CD14-positive monocyte (primary cell): ENCODE data around the gene POLR3A. TPM values are rescaled to one million over a fixed set of nuclear protein-coding genes. Genes with fewer than 3 reads are reported as not detected.

Experiments used
- DNase-seq, 3 donors: peaks; one replicate each; pipeline ENCODE4 v3.0.0-alpha.2; 2011 to 2022
- H2AFZ ChIP-seq: 2 replicates; pipeline ENCODE4 v1.6.0; 2012; ENCODE audit warnings: mild to moderate bottlenecking, low read depth, low read length, inconsistent platforms; ENCODE audit not compliant: insufficient read depth, poor library complexity, severe bottlenecking
- H3K27ac ChIP-seq, 2 donors: 1 replicate in 1 of 2; 2 replicates in 1 of 2; pipeline ENCODE4 v1.5.1; 2012 to 2013; ENCODE audit warnings: low read length in 2 of 2, control low read depth in 1 of 2, inconsistent platforms in 1 of 2, low read depth in 1 of 2, mild to moderate bottlenecking in 1 of 2
- H3K27me3 ChIP-seq, 2 donors: one replicate each; pipeline versions ENCODE4 v1.6.0 to v1.6.1; 2011 to 2013; ENCODE audit warnings: low read length in 2 of 2; ENCODE audit not compliant: control insufficient read depth in 2 of 2, insufficient read depth in 2 of 2
- H3K36me3 ChIP-seq, 2 donors: replicated peaks in 1 of 2; 1 replicate in 1 of 2; 2 replicates in 1 of 2; pipeline versions ENCODE4 v1.5.1 to v1.6.1; 2012 to 2013; ENCODE audit warnings: low read length in 2 of 2, control low read depth in 1 of 2, inconsistent platforms in 1 of 2, mild to moderate bottlenecking in 1 of 2; ENCODE audit not compliant: insufficient read depth in 2 of 2, control insufficient read depth in 1 of 2
- H3K4me1 ChIP-seq, 2 donors: 1 replicate in 1 of 2; 2 replicates in 1 of 2; pipeline versions ENCODE4 v1.5.1 to v1.6.1; 2012 to 2013; ENCODE audit warnings: low read length in 2 of 2, control low read depth in 1 of 2, inconsistent platforms in 1 of 2, mild to moderate bottlenecking in 1 of 2, moderate library complexity in 1 of 2; ENCODE audit not compliant: insufficient read depth in 2 of 2, control insufficient read depth in 1 of 2
- H3K4me2 ChIP-seq: replicated peaks from 2 replicates; pipeline ENCODE3; 2012; ENCODE audit warnings: low read length, moderate library complexity, mild to moderate bottlenecking; ENCODE audit not compliant: poor library complexity, severe bottlenecking; ENCODE audit errors: extremely low read depth
- H3K4me3 ChIP-seq, 3 experiments: fragments of 200-600 bp in 1 of 3; sonication (generic) in 1 of 3; replicated peaks in 1 of 3; 1 replicate in 2 of 3; 2 replicates in 1 of 3; pipeline ENCODE4 v1.5.1; 2011 to 2013; ENCODE audit warnings: low read length in 3 of 3, mild to moderate bottlenecking in 3 of 3, control low read depth in 2 of 3, low read depth in 2 of 3, inconsistent platforms in 1 of 3, moderate library complexity in 1 of 3
- H3K79me2 ChIP-seq: 2 replicates; pipeline ENCODE4 v1.6.0; 2012; ENCODE audit warnings: mild to moderate bottlenecking, control low read depth, inconsistent platforms, low read length, moderate library complexity; ENCODE audit not compliant: insufficient read depth
- H3K9ac ChIP-seq: 2 replicates; pipeline ENCODE4 v1.6.0; 2017; ENCODE audit warnings: low read length, mild to moderate bottlenecking; ENCODE audit not compliant: insufficient read depth, poor library complexity, severe bottlenecking
- H3K9me3 ChIP-seq, 2 donors: replicated peaks in 1 of 2; 1 replicate in 1 of 2; 2 replicates in 1 of 2; pipeline versions ENCODE4 v1.5.1 to v1.6.1; 2012 to 2013; ENCODE audit warnings: low read length in 2 of 2, control low read depth in 1 of 2; ENCODE audit not compliant: control insufficient read depth in 1 of 2, insufficient read depth in 1 of 2
- H4K20me1 ChIP-seq: 2 replicates; pipeline ENCODE4 v1.6.0; 2012; ENCODE audit warnings: mild to moderate bottlenecking, low read length, control low read depth, moderate library complexity; ENCODE audit not compliant: insufficient read depth
- H3K27ac Mint-ChIP-seq, 7 donors: one replicate each; pipeline ENCODE4 v1.8.0; 2020; ENCODE audit warnings: mild to moderate bottlenecking in 7 of 7, mixed read lengths in 7 of 7, moderate library complexity in 6 of 7, inconsistent platforms in 2 of 7
- H3K27me3 Mint-ChIP-seq, 3 donors: one replicate each; pipeline ENCODE4 v1.8.0; 2021 to 2022; ENCODE audit warnings: low read depth in 3 of 3, mild to moderate bottlenecking in 3 of 3, mixed read lengths in 3 of 3, moderate library complexity in 3 of 3, inconsistent platforms in 1 of 3
- H3K36me3 Mint-ChIP-seq, 2 donors: one replicate each; pipeline ENCODE4 v1.8.0; 2020; ENCODE audit warnings: mixed read lengths in 2 of 2, inconsistent platforms in 1 of 2, mild to moderate bottlenecking in 1 of 2
- H3K4me1 Mint-ChIP-seq: one replicate; pipeline ENCODE4 v1.8.0; 2020; ENCODE audit warnings: mild to moderate bottlenecking, mixed read lengths
- H3K4me3 Mint-ChIP-seq, 2 donors: one replicate each; pipeline ENCODE4 v1.8.0; 2020; ENCODE audit warnings: mild to moderate bottlenecking in 2 of 2, mixed read lengths in 2 of 2, moderate library complexity in 1 of 2
- H3K9me3 Mint-ChIP-seq, 7 donors: one replicate each; pipeline ENCODE4 v1.8.0; 2020 to 2022; ENCODE audit warnings: mixed read lengths in 7 of 7, mild to moderate bottlenecking in 6 of 7, moderate library complexity in 6 of 7, inconsistent platforms in 2 of 7
- WGBS: methylation state at CpG from one replicate; pipeline ENCODE4 v1.1.5; 2013; ENCODE audit warnings: missing lambda C conversion rate; ENCODE audit not compliant: insufficient coverage; 5-methylcytosine and 5-hydroxymethylcytosine counted together
- intact Hi-C, 2 donors: fragments of 100-400 bp; cut with micrococcal nuclease; formaldehyde crosslinking; loops; one replicate each; pipeline versions ENCODE4 v1.15.0 to v1.15.1; 2023
- polyA plus RNA-seq, 3 donors: library from polyadenylated mRNA; depleted of rRNA in 1 of 3; unstranded in 2 of 3; stranded (reverse) in 1 of 3; fragments of 300-500 nt in 2 of 3; fragments of >200 nt in 1 of 3; fragmentation: Illumina TruSeq in 2 of 3; gene quantifications; 1 replicate in 2 of 3; 2 replicates in 1 of 3; pipeline ENCODE4 v1.2.3, GENCODE V29; 2012 to 2021
- TF ChIP-seq, protein P1 (sequence below): fragments of 200-600 bp; IDR thresholded peaks from one replicate; pipeline ENCODE4 v1.8.0; 2022; ENCODE audit warnings: antibody characterized with exemption, mild to moderate bottlenecking

The POLR3A gene
- polyA plus RNA-seq, 3 donors = 2.7 to 5.2 (median 4.7) TPM

DNA sequence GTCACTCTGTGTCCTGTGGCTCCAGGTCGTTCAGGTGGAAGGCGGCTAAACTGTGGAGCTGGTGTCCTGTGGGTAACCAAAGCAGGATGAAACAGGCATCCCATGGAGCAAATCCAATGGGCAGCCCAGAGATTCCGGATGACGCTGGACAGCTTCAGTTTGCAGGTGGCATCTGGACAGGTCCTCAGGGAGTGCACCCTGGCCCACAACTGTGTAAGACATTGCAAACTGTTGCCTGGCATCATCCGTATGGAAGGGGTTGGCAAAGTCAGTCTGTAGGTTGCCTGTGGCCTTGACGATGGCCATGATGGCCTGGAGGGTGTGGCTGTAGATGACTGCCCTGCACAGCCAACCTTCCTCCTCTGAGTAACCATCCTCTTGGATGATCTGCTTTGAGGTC lies 39.8 kb upstream of the POLR3A start:
- no peak overlapping the region for H3K27ac ChIP-seq
- Mint-ChIP-seq H3K4me1 (no peaks in the 10 kb centered on the region), H3K4me3 (no peak overlapping the region), H3K27me3 (peaks cover 0 to 2% (median 0%) of the 10 kb centered on the region in 3 donors), H3K9me3 (no peaks in the 10 kb centered on the region), H3K36me3 (no peaks in the 10 kb centered on the region), H3K27ac (no peak overlapping the region)
- no peak overlapping the region for H3K4me2 ChIP-seq
- no peaks in the 10 kb centered on the region for H3K4me1 ChIP-seq
- no peaks in the 10 kb centered on the region for H3K9me3 ChIP-seq
- no peak overlapping the region for H3K4me3 ChIP-seq
- no peak for DNase-seq
- no peaks in the 10 kb centered on the region for H4K20me1 ChIP-seq
- WGBS = 93% methylated on average over 4 of the region's 6 CpGs
- intact Hi-C loops = no loop called here
- H3K9ac ChIP-seq = no peak overlapping the region
- TF ChIP-seq, protein P1, sequence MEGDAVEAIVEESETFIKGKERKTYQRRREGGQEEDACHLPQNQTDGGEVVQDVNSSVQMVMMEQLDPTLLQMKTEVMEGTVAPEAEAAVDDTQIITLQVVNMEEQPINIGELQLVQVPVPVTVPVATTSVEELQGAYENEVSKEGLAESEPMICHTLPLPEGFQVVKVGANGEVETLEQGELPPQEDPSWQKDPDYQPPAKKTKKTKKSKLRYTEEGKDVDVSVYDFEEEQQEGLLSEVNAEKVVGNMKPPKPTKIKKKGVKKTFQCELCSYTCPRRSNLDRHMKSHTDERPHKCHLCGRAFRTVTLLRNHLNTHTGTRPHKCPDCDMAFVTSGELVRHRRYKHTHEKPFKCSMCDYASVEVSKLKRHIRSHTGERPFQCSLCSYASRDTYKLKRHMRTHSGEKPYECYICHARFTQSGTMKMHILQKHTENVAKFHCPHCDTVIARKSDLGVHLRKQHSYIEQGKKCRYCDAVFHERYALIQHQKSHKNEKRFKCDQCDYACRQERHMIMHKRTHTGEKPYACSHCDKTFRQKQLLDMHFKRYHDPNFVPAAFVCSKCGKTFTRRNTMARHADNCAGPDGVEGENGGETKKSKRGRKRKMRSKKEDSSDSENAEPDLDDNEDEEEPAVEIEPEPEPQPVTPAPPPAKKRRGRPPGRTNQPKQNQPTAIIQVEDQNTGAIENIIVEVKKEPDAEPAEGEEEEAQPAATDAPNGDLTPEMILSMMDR = no peak
- no peaks in the 10 kb centered on the region for H3K79me2 ChIP-seq
- H3K36me3 ChIP-seq = no peaks in the 10 kb centered on the region
- H3K27me3 ChIP-seq = no peaks in the 10 kb centered on the region
- H2AFZ ChIP-seq = no peak overlapping the region

DNA sequence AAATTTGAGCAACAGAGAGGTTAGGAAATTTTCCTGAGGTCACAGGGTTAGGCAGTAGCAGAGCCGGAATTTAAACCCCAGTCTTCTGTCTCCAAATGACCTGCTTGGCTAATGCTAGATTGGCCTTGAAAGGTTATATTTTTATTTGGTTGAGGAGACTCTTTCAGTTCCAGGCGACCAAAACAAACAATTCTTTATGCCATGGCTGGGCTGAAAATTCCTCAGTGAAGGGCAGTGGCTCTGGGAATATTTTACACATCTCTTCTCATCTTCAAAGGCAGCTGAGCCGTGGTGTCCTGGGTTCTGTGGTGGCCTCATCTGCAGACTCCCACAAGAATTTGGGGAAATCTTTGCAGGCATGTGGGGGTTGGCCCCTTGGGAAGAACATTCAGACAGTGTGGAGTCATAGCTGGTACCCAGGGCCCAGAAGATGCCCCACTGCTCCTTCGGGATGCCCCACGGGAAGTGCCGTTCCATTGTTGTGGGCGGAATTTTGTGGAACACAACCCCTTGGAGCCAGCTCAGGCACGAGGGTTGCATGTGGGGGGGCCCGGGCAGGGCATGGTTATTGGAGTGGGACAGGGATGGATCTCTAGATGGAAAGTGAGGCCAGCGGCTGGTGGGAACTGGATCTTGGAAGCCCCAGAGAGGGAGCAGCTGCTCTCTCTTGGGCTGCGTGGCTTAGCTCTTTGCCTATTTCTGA lies 37.6 kb upstream of the POLR3A start:
- Histone ChIP-seq H2AFZ (no peak overlapping the region), H3K9me3 (no peaks in the 10 kb centered on the region), H3K9ac (no peak overlapping the region), H3K79me2 (no peaks in the 10 kb centered on the region), H3K4me2 (no peak overlapping the region), H3K27me3 (no peaks in the 10 kb centered on the region), H3K4me1 (no peaks in the 10 kb centered on the region), H3K36me3 (no peaks in the 10 kb centered on the region), H3K27ac (no peak overlapping the region), H3K4me3 (no peak overlapping the region), H4K20me1 (no peaks in the 10 kb centered on the region)
- 95% methylated on average over 7 of the region's 11 CpGs for WGBS
- Mint-ChIP-seq H3K4me3 (no peak overlapping the region), H3K36me3 (no peaks in the 10 kb centered on the region), H3K9me3 (no peaks in the 10 kb centered on the region), H3K4me1 (no peaks in the 10 kb centered on the region), H3K27me3 (peaks cover 1 to 2% (median 2%) of the 10 kb centered on the region in 3 donors), H3K27ac (no peak overlapping the region)
- no peak for DNase-seq
- intact Hi-C loops = no loop called here
- TF ChIP-seq, protein P1 = no peak
